ENCODE data around the gene MADD.

The MADD gene

DNA sequence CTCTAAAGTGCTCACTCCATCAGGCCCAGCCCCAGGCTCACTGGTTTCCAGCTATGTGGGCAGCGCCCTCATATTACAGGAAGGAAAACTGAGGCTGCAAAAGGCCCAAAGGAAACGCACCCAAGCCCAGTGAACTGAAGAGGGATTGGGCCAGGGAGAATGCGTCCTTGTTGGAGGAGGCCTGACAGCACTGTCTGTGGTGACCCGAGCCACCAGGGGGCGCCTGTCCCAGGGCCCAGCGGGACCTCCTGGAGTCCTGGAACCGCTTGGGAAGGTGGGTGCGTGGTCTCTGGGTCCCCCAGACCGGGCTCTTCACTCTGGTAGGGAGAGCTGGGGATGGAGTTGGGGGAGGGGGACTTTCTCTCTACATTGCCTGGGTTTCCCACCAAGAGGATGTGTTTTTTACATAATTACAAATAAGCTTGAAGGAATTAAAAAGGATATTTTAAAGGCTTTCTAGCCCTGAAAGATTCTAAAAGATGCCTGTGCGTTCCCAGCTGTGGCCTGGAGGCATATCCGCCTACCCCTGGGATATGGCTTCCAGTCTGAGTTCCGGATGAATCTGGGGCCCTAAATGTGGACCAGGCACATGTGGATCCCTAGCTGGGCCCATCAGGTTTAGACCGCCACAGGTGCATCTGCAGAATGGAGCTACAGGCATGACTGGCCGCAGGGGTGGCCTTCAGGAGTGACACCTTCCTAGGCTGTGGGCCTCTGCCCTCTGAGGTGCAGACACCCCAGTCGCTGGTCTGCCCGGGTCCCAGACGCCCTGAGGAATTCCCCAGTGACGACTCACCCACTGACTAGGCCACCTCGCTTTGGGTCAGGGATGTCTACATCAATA, 104.2 kb downstream of the MADD start:
- H3K9ac ChIP-seq (ENCODE audit: low read depth, low read length), result no peak overlapping the region
- peaks cover 10% of the 10 kb centered on the region for H3K4me1 ChIP-seq (ENCODE audit: insufficient read depth, low read length)
- no peaks in the 10 kb centered on the region for H3K9me3 ChIP-seq (ENCODE audit: control insufficient read depth, insufficient read depth, low read length)
- H3K36me3 ChIP-seq (ENCODE audit: insufficient read depth, low read length), result no peaks in the 10 kb centered on the region

GRCh38 chr11:47374720-47375019, 104.7 kb downstream of the MADD start:
- Histone ChIP-seq H3K4me1 (ENCODE audit: insufficient read depth, low read length) (peaks cover 10% of the 10 kb centered on the region), H3K36me3 (ENCODE audit: insufficient read depth, low read length) (no peaks in the 10 kb centered on the region)

GRCh38 chr11:47375020-47375419, 105.1 kb downstream of the MADD start:
- H3K9ac ChIP-seq (ENCODE audit: low read depth, low read length), result no peak overlapping the region
- peaks cover 10% of the 10 kb centered on the region for H3K4me1 ChIP-seq (ENCODE audit: insufficient read depth, low read length)
- no peaks in the 10 kb centered on the region for H3K9me3 ChIP-seq (ENCODE audit: control insufficient read depth, insufficient read depth, low read length)
- H3K36me3 ChIP-seq (ENCODE audit: insufficient read depth, low read length), result no peaks in the 10 kb centered on the region

More at GRCh38 chr11:47374720-47375019, 104.7 kb downstream of the MADD start:
- no peaks in the 10 kb centered on the region for H3K9me3 ChIP-seq (ENCODE audit: control insufficient read depth, insufficient read depth, low read length)
- no peak overlapping the region for H3K9ac ChIP-seq (ENCODE audit: low read depth, low read length)

GRCh38 chr11:47375546-47376085, 105.7 kb downstream of the MADD start:
- Histone ChIP-seq H3K4me1 (ENCODE audit: insufficient read depth, low read length) (peaks cover 10% of the 10 kb centered on the region), H3K9me3 (ENCODE audit: control insufficient read depth, insufficient read depth, low read length) (no peaks in the 10 kb centered on the region), H3K9ac (ENCODE audit: low read depth, low read length) (no peak overlapping the region), H3K36me3 (ENCODE audit: insufficient read depth, low read length) (no peaks in the 10 kb centered on the region)

- Histone ChIP-seq H3K4me1 (ENCODE audit: insufficient read depth, low read length) (peaks cover 10% of the 10 kb centered on the region), H3K9ac (ENCODE audit: low read depth, low read length) (no peak overlapping the region), H3K36me3 (ENCODE audit: insufficient read depth, low read length) (no peaks in the 10 kb centered on the region), H3K9me3 (ENCODE audit: control insufficient read depth, insufficient read depth, low read length) (no peaks in the 10 kb centered on the region)
Observed at GRCh38 chr11:47376107-47376524, 106.2 kb downstream of the MADD start.

GRCh38 chr11:47376525-47377371, 106.8 kb downstream of the MADD start:
- H3K9me3 ChIP-seq (ENCODE audit: control insufficient read depth, insufficient read depth, low read length), result no peaks in the 10 kb centered on the region
- H3K9ac ChIP-seq (ENCODE audit: low read depth, low read length), result no peak overlapping the region
- H3K4me1 ChIP-seq (ENCODE audit: insufficient read depth, low read length), result peaks cover 10% of the 10 kb centered on the region
- no peaks in the 10 kb centered on the region for H3K36me3 ChIP-seq (ENCODE audit: insufficient read depth, low read length)

DNA sequence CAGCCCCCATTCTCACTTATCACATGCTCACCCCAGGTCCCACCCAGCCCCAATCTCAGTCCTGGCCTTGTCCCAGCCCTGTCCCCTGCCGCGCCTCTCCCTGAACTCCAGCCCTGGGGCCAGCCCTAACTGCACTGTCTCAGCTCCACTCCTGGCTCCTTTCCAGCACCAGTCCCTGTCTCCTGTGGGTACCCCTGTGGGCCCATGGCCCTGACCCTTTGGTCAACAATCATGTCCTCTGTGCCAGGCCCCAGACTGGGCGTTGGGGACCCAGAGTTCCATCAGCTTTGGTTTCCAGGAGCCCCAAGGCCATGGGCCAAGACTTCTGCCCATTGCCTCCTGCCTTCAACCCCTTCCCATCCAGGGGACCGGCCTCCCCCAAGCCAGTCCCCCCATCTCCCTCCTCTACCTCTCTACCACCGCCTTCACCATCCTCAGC, 107.7 kb downstream of the MADD start:
- peaks cover 10% of the 10 kb centered on the region for H3K4me1 ChIP-seq (ENCODE audit: insufficient read depth, low read length)
- H3K9me3 ChIP-seq (ENCODE audit: control insufficient read depth, insufficient read depth, low read length), result no peaks in the 10 kb centered on the region
- no peak overlapping the region for H3K9ac ChIP-seq (ENCODE audit: low read depth, low read length)
- H3K36me3 ChIP-seq (ENCODE audit: insufficient read depth, low read length), result no peaks in the 10 kb centered on the region

DNA sequence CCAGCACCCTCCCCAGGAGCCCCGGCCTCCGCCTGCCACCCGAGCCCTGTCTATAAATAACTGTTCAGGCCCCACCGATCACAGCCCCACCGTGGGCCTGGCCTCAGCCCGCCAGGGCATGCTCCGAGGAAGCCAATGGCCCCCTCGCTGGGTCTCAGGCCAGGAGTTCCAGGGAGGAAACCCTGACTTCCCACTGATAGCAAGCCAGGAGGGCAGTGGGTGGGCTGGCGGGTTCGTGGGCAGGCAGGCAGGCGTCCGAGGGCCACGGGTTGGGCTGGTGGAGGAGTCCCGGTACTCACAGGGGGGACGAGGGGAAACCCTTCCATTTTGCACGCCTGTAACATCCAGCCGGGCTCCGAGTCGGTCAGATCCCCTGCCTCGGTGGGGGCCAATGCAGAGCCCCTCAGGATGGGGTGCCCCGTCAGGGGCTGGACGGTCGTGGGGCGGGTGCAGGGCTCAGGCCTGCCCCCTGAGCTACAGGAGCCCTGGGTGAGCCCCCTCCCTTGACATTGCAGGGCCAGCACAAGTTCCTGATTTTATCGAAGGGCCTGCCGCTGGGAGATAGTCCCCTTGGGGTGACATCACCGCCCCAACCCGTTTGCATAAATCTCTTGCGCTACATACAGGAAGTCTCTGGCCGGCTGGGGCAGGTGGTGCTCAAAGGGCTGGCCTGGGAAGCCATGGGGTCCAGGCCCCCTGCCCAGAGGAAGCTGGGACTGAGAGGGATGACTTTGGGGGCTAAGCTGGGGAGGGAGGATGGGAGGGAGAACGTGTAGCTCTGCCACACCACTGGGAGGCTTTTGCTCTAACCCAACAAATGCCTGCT, 108.3 kb downstream of the MADD start, which contains the start of gene SPI1:
SPI1 (minus strand) TSS at position 538 of the 826 bp plus-strand sequence; CDS start at position 344, 194 bp downstream.
- Histone ChIP-seq H3K9me3 (ENCODE audit: control insufficient read depth, insufficient read depth, low read length) (no peaks in the 10 kb centered on the region), H3K4me1 (ENCODE audit: insufficient read depth, low read length) (peaks cover 10% of the 10 kb centered on the region), H3K9ac (ENCODE audit: low read depth, low read length) (no peak within 1 kb of the TSS), H3K36me3 (ENCODE audit: insufficient read depth, low read length) (no peaks in the 10 kb centered on the region)

DNA sequence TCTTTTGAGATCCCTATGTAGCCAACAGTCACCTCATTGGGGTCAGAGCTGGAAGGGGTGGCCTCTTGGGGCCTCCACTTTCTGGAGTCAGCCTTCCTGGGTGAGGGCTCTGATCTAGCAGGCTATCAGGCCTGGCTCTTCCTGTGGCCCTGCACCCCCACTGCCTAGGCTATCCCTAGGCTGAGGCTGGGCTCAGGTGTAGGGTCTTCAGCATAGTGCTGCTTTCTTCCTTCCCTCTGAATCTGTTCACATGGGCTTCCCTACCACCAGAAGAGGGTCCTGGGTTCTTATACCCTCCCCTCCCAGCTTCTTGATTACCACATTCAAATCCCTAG, 108.9 kb downstream of the MADD start:
- H3K9me3 ChIP-seq (ENCODE audit: control insufficient read depth, insufficient read depth, low read length), result no peaks in the 10 kb centered on the region
- no peak overlapping the region for H3K9ac ChIP-seq (ENCODE audit: low read depth, low read length)
- no peaks in the 10 kb centered on the region for H3K36me3 ChIP-seq (ENCODE audit: insufficient read depth, low read length)
- H3K4me1 ChIP-seq (ENCODE audit: insufficient read depth, low read length), result peaks cover 10% of the 10 kb centered on the region

- H3K4me1 ChIP-seq (ENCODE audit: insufficient read depth, low read length), result peaks cover 10% of the 10 kb centered on the region
- no peak overlapping the region for H3K9ac ChIP-seq (ENCODE audit: low read depth, low read length)
- H3K36me3 ChIP-seq (ENCODE audit: insufficient read depth, low read length), result no peaks in the 10 kb centered on the region
- H3K9me3 ChIP-seq (ENCODE audit: control insufficient read depth, insufficient read depth, low read length), result no peaks in the 10 kb centered on the region
Observed at GRCh38 chr11:47379317-47379716, 109.4 kb downstream of the MADD start.
